GM19351 (cell line): ENCODE measurements around the gene CFAP46.

Source experiments
- ATAC-seq: cut with Tn5 transposase; IDR thresholded peaks from one replicate; pipeline ENCODE4 v1.9.1; 2021; ENCODE audit warnings: mild to moderate bottlenecking, moderate library complexity; ENCODE audit not compliant: unreplicated experiment

CFAP46 gene

GRCh38 chr10:132918617-132919373, 23.6 kb downstream of the CFAP46 start:
- no peak for ATAC-seq

- no peak for ATAC-seq
These were observed 24.1 kb downstream of the CFAP46 start for GRCh38 chr10:132918264-132918616.

- no peak for ATAC-seq
These were observed 25.3 kb downstream of the CFAP46 start for GRCh38 chr10:132916956-132917666.

GRCh38 chr10:132916421-132916841, 25.9 kb downstream of the CFAP46 start:
- no peak for ATAC-seq

GRCh38 chr10:132915411-132915810, 27.0 kb downstream of the CFAP46 start:
- ATAC-seq: no peak

- ATAC-seq: no peak
These were observed 27.6 kb downstream of the CFAP46 start for GRCh38 chr10:132914732-132915131.

- no peak for ATAC-seq
These were observed 28.7 kb downstream of the CFAP46 start for GRCh38 chr10:132913559-132914115.

- ATAC-seq: no peak
These were observed 29.4 kb downstream of the CFAP46 start for GRCh38 chr10:132912713-132913558.

GRCh38 chr10:132912225-132912712, 30.1 kb downstream of the CFAP46 start:
- ATAC-seq: no peak

GRCh38 chr10:132911786-132912097, 30.6 kb downstream of the CFAP46 start:
- ATAC-seq: no peak

GRCh38 chr10:132910901-132911785, 31.2 kb downstream of the CFAP46 start:
- ATAC-seq: no peak

- ATAC-seq: no peak
These were observed 32.0 kb downstream of the CFAP46 start for GRCh38 chr10:132910186-132910880.

GRCh38 chr10:132909491-132910071, 32.8 kb downstream of the CFAP46 start:
- ATAC-seq: no peak

- ATAC-seq: no peak
These were observed 33.6 kb downstream of the CFAP46 start for GRCh38 chr10:132908621-132909295.

GRCh38 chr10:132907821-132908620, 34.3 kb downstream of the CFAP46 start:
- no peak for ATAC-seq

- no peak for ATAC-seq
These were observed 35.5 kb downstream of the CFAP46 start for GRCh38 chr10:132906836-132907235.

GRCh38 chr10:132906106-132906505, 36.3 kb downstream of the CFAP46 start:
- no peak for ATAC-seq

- no peak for ATAC-seq
These were observed 36.7 kb downstream of the CFAP46 start for GRCh38 chr10:132905661-132906060.
